NCI-H460 (cell line): ENCODE data around the gene RND1. TPM values are rescaled to one million over a fixed set of nuclear protein-coding genes. Genes with fewer than 3 reads are reported as not detected.
A peak's percentile ranks its signal among the peaks of the same experiment; 100 is the strongest.

ENCODE experiments used
- DNase-seq: peaks from one replicate; pipeline ENCODE4 v3.0.0-alpha.2; 2016; ENCODE audit warnings: low read depth; ENCODE audit errors: extremely low read depth
- total RNA-seq: library from RNA; depleted of rRNA; stranded (reverse); fragments of >200 nt; shearing (Covaris generic); gene quantifications from 2 replicates; pipeline ENCODE4 v1.2.3, GENCODE V29; 2014

The RND1 gene
- total RNA-seq, 1 experiment from 2014 or later = 0.17 TPM

DNA sequence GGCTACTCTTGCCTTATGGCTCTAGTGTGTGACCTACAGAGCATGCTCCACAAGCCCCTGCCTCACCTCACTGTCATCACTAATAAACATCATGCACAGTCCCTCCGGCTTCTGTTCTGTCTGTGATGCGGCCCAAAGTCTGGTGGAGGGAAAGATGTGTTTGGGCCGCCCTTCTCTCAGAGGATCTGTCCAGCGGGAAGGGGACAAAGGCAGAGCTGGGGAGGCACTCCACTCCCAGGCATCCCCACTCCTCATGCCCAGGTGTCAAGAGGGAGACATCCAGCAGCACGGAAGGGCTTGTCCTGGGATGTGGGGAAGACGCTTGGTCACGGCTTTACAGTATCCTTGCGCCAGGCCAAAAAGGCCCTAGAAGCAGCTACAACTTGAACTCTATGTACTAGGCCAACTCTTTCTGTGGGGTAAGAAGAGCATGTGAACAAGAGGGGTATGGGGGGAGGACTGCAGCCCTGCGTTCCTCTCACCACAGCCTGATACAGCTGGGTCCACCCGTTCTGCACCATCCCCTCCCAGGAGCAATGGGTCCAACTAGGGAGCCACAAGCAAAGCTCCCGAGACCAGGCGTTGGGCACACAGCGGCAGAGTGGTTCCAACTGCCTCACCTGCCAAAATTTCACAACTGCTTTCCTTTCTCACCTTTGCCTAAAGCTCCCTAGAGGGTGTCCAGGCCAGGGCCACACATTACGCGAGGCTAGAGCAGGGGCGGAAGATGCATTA, 36.7 kb downstream of the RND1 start:
- no peak for DNase-seq

DNA sequence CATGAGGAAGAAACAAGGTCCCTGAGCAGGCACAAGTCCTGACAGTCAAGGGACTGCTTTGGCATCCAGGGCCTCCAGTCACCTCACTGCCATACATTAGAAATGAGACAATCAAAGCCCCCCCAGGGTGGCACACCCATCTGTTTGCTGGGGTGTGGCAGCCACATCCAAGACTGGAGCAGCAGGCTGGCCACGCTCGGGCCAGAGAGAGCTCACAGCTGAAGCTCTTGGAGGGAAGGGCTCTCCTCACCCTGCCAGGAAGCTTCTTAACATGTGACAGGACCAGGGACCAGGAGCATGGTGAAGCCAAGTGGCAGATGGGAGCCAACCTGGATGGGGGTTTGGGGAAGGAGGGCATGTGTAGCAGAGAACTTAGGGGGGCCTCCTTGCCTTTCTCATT, 37.4 kb downstream of the RND1 start:
- no peak for DNase-seq

DNA sequence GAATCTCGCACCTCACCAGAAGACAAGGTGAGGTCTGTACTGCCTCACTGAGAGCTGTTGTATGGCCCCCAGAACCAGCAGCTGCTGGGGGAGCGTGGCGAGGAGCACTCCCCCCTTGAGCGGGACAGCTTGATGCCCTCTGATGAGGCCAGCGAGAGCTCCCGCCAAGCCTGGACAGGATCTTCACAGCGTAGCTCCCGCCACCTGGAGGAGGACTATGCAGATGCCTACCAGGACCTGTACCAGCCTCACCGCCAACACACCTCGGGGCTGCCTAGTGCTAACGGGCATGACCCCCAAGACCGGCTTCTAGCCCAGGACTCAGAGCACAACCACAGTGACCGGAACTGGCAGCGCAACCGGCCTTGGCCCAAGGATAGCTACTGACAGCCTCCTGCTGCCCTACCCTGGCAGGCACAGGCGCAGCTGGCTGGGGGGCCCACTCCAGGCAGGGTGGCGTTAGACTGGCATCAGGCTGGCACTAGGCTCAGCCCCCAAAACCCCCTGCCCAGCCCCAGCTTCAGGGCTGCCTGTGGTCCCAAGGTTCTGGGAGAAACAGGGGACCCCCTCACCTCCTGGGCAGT, 38.1 kb downstream of the RND1 start:
- no peak for DNase-seq

GRCh38 chr12:48827026-48827425, 38.6 kb downstream of the RND1 start:
- DNase-seq = no peak

DNA sequence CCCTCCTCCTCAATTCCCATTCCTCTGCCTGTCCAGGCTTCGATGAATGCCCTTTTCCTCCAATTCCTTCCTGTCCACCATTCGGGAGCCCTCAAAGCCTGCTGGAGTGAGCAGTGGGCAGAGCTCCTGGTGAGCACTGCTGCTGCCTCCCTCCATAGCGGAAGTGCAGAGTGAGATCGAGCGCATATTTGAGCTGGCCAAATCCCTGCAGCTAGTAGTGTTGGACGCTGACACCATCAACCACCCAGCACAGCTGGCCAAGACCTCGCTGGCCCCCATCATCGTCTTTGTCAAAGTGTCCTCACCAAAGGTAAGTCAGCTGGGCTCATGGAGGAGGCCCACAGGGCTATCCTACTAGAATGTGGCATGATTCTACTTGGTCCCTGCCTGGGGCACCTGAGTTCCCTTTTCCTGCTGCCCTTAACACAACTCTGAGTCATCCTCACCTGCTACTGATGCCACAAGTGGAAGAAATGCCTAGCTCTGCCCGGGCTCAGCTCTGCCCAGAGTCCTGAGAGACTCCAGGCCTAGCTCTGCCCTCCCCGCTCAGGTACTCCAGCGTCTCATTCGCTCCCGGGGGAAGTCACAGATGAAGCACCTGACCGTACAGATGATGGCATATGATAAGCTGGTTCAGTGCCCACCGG, 39.3 kb downstream of the RND1 start:
- no peak for DNase-seq

- no peak for DNase-seq
Observed at GRCh38 chr12:48824905-48825304, 40.8 kb downstream of the RND1 start.

- no peak for DNase-seq
Observed at GRCh38 chr12:48824112-48824511, 41.6 kb downstream of the RND1 start.

- DNase-seq = no peak
Observed at GRCh38 chr12:48823281-48823680, 42.4 kb downstream of the RND1 start.

GRCh38 chr12:48822711-48823110, 43.0 kb downstream of the RND1 start:
- DNase-seq = no peak

- no peak for DNase-seq
Observed at GRCh38 chr12:48822139-48822538, 43.5 kb downstream of the RND1 start.

- no peak for DNase-seq
Observed at GRCh38 chr12:48819986-48820725, 45.5 kb downstream of the RND1 start.

DNA sequence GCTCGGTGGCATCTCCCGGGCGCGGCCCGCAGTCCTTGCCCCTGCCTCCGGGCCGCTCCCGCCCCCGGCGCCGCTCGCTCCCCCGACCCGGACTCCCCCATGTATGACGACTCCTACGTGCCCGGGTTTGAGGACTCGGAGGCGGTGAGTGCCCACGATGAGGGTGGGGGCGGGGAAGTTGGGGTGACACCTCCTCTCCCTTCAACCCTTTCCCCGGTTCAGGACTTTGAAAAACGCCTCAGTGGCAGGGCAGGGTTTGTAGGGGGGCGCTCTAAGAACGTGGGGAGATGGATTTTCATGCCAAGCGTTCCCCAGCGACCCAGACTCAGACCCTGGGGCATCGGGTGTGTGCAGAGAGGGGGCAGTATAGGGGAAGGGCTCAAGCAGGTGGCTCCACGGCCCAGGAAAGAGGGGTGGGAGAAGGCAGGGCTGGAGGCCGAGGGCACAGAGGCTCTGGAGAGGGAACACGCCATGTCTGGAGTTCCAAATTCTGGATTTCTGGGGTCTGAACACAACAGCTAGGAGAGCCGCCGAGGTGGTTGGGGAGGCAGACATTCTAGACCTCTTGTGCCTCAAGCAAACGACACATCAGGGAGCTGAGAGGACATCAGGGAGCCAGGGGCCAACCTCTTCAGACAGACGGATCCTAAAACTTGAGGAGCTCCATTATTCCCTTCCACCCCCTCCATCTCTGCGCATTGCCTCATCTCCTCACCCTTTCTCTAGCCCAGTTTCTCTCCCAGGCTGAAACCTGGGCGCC, 46.7 kb downstream of the RND1 start:
- DNase-seq = no peak

DNA sequence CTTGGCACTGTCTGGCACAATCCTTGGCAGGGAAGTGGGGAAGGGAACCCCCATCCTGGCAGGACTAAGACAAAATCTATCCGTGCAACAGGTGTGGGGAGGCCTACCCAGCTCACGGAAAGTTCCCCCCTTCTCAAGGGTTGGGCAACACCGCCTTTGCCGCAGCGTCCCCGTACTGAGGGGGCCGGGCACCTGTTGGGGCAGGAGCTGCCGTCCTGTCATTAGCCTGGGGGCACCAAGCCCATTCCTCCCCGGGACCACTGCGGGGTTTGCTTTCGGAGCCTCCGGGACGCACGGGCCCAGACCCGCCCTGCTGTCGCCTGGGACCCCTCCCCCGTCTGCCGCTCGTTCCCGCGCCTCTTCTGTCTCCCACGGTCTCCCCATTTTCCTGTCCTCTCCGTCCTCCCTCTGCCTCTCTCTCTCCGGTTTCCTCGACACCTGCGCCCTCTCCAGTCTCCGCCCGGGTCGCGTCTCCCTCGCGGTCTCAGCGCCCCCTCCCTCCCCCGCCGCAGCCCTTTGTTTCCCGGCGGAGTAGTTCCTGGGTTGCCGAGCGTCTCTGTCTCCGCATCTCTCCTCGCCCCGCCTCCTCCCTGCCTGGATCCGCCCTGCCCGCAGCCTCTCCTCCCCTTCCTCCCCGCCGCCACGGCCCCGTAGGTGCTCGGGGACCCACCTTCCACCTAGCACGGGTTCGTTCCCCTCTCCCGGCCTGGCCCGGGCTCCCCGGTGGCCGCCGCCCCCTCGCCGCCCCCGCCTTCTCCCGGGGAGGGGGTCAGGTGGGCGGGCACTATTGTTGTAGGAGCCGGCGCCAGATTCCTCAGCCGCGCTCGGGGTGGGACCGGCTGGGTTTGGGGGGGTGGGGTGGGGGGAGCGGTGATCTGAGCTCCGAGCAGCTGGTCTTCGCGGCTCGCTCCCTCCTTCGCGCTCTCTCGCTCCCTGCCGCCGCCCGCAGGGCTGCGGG, 47.5 kb downstream of the RND1 start, which contains the start of gene CACNB3:
TSS of gene CACNB3 (plus strand) at position 624 of the 958 bp plus-strand sequence. CDS start 434 bp downstream, outside the sequence.
- peak; percentile 39 for DNase-seq

DNA sequence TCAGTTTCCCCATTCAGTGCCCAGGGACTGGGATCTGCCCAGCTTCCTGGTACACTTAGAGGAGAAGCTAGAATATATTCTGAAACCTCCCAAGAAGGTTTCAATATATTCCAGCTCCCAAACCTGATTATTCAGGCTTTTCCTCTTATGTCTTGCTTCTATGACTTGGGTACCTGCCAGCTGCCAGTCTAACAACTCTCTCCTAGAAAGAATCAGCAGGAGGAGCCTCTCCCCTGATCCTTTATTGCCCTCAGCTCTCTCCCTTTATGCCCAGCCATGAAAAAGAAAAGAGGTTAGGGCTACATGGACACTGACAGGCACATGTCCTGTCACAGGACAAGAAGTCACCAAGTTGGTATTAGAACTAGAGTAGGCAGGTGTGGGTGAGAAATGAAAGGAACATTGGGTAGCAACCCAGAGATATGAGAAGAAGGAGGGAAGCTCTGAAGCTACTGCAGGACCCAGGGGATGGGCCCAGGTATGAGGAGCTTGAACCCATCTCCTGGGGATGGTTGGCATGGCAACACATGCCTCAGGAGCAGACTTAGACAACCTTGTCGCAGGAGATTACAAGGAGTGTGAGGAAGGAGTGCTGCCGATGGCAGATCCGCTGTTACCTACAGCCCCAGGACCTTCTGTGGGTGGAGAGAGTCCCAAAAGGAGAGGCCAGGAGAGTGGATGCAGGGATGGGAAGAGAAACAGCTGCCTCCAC, 49.4 kb downstream of the RND1 start:
- no peak for DNase-seq

GRCh38 chr12:48815126-48816110, 50.3 kb downstream of the RND1 start:
- peak; percentile 81 for DNase-seq

DNA sequence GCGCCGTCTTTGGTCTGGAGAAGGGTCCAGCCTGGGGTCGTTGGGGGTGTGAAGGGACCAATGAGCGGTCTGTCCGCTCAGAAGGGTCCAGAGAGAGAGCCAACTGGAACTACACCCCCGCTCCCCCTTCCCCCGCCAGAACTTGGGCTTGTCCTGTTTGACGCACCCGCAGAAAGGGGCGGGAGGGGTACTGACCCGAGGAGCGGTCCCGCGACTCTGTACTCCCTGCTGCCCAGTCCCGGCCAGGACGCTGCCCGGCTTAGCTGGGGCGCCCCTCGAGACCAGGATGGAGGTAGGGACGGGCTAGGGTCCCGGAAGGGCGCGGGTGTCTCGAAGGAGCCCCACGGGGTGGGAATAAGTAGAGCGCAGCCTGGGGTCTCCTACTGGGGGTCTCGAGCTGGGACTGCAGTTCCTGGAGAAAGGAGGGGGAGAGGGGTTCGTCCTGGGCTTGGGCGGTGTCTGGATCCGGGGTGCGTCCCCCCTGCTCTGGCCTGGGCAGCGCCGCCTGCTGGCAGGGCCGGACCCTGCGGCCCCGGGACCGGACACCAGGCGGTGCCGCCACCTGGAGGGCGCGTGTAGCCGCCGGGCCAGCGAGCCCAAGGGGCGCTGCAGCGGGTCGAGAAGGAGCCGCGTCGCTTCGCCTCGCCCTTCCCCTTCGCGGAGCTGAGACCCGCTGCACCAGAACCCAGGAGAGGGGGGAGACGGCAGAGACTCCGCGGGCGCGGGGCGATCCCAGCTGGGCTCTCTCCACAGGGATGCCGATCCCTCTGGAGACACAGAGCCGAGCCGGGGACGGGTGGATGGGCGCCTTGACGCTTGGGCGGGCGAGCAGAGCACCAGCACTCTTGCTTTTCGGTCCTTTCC, 51.2 kb downstream of the RND1 start:
- peak; percentile 74 for DNase-seq
